ENCODE data around the gene ALDH8A1.

The ALDH8A1 gene

DNA sequence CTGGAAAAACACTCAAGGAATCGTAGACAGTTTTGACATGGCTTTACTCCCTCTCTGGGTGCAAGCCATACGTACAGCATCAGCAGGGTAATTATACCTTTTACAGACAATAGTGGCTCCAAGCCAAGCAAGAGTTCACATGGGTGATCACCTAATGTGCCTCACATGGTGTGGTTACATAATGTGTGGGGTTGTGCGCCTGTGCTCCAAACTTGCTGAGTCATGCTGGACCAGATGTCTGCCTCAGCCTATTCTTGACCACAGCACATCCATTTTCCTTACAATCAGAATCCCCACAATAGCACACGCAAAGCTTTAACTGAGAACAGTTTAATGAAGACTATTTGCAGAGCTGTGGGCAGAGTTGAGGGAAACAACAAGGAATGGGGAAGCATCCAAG lies 74.5 kb downstream of the ALDH8A1 start:
- in situ Hi-C loops (cut with MboI; ENCODE audit: low sequenced_read_pairs), result loop anchor here (25.0 kb wide), 1 partner anchor 738 kb away; no protein-coding TSS in a partner anchor

DNA sequence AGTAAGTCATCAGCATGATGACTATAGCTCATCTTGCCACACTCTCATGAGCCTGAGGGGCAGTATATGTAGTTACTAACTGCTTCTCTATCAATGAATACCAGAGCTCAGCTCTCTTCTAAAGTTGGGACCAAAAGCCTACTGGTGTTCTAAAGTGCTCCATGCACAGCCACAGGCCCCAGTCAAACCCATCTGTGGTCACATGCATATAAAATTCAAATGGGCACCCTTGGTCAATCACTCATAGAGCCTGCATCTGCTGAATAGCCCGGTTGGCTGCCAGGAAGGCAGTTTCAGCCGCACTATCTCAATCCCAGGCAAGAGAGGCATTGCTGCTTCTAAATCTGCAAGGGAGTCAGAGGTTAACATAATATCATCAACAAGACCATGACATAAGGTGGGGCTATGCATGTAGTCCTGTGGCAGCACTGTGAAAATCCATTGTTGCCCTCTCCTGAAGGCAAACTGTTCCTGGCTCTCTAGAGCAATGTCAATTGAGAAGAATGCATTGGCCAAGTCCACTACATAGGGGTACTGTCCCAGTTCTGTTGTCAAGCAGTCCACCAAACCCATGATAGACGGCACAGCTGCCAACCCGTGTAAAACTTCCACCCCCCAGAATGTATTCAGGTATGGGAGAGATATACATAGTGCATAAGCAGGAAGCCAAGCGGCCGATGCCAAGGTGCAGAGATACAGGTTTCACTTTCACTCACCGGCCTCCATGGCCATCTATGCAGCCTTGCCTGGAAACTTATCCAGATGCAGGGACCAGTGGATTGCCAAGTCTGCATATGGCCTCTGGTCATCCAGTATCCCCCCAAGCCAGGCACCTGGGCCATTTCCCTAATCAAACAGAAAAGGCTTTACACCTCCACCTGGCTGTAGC lies 76.2 kb downstream of the ALDH8A1 start:
- in situ Hi-C loops (cut with MboI; ENCODE audit: low sequenced_read_pairs), result no loop called here

DNA sequence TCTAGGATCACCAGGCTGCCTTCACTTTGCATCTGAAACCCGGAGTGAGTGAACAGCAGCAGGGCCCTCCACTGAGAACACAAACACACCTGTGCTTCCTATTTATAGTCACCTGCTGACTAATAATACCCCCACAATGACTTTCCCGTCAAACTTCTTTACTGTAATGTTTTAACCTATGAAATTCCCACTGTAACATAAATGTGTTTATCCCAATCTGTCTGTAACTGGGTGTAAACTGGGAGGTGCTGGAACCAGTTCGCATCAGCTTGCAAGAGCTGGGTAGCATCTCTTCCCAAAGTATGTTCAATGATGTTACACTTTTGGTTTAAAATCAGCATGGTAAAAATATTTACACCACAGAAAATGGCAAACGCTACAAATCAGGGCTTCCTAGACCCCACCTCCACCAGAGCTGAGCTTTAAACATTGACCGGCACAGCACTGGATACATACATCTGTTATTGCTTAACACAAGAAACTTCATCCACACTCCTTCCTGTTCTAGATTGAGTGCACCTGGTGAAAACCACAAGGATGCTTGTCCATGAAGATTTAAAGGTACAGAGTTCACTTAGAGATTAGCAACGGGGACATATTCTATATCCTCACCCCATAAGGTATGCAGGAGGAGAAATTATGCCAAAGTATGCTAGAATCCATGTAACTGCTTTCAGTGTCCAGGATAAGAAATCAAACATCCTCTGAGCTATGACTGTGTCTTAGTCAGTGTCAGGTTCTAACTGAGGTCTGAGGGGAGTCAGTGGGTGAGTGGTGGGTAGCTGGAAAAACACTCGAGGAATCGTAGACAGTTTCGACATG lies 79.0 kb downstream of the ALDH8A1 start:
- in situ Hi-C loops (cut with MboI; ENCODE audit: low sequenced_read_pairs), result no loop called here

DNA sequence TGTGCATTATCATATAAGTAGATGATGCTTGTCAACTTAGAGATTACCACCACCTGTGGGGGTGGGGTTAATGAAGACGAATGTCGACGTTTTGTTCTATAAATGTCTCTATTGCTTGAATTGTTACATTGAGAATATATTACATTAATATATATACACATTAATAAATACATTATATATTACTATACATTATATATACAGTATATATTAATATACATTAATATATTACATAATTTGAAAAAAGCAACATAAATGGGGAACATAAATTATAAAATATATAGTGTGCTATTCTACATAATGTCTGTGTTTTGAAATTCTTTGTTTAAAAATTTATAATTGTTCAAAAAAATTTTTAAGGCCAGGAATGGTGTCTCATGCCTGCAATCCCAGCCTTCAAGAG lies 81.1 kb downstream of the ALDH8A1 start:
- in situ Hi-C loops (cut with MboI; ENCODE audit: low sequenced_read_pairs), result no loop called here
